A375 (cell line): ENCODE results near the gene TSGA10IP. TPM values are rescaled to one million over a fixed set of nuclear protein-coding genes. Genes with fewer than 3 reads are reported as not detected.

Experiments used
- total RNA-seq: library from RNA; depleted of rRNA; stranded (reverse); fragments of >200 nt; shearing (Covaris generic); gene quantifications from 2 replicates; pipeline ENCODE4 v1.2.3, GENCODE V29; 2014; rRNA removed

TSGA10IP gene
- total RNA-seq = not detected in 2 replicates

DNA sequence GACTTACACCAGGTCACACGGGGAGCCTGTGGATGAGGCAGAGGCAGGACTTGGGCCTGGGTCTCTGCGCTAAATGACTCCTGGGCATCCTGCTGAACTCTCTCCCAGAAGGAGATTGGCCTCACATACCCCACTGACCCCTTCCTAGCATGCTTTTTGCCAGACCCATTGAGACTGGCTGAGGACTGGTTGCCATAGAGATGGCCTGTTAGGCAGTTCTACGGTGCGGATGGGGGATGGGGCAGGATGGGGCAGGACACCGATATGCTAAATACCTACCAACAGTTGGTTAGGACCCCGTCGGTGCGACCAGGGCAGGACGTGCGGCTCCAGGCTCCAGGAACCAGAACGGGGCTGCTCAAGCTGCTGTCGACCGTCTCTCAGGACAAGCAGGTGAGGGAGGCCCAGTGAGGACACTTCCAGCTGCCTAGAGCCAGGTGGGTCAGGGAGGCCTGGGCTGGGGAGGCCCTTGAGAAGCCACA, at the start of gene TSGA10IP:
Gene TSGA10IP (plus strand): TSS at position 51 of the 482 bp plus-strand sequence. CDS start 196 bp downstream, at position 247.

DNA sequence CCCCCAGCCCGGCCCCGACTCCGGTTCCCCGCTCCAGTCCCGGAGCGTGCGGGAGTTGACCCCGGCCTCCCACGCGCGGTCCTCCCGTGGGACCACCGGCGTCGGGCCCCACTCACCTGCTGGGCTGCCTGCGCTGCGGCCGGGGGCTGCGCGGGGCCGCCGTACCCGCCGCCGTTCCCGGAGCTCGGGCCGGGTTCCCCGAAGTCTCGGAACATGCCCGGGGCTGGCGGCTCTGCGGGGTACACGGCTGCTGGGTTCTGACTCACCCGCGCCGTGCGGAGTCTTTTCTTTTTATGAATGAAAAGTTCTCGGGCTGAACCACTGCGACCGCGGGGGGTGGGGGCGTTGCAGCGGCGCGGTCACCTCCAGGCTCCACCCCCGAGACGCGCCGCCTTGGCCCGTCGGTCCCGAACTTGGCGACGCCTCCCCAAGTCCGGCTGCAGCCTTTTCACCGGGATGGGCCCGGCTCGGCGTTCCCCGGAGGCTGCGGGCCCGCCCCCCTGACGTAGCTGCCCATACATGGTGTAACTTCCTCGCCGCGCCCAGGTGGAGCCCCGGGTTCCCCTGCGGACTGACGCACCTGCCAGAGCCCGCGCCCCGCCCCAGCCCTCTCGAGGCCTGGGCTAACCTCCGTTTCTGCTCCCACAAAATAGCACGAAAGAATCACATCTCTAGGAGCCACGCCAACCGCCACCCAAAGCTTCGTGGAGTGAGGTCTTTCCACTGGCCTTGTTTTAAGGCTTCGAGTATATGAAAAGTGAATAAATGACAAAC, 45.0 kb upstream of the TSGA10IP start, which contains the start of gene FOSL1:
Gene FOSL1 (minus strand): TSS at position 264 of the 774 bp plus-strand sequence. CDS start 49 bp downstream, at position 215.

DNA sequence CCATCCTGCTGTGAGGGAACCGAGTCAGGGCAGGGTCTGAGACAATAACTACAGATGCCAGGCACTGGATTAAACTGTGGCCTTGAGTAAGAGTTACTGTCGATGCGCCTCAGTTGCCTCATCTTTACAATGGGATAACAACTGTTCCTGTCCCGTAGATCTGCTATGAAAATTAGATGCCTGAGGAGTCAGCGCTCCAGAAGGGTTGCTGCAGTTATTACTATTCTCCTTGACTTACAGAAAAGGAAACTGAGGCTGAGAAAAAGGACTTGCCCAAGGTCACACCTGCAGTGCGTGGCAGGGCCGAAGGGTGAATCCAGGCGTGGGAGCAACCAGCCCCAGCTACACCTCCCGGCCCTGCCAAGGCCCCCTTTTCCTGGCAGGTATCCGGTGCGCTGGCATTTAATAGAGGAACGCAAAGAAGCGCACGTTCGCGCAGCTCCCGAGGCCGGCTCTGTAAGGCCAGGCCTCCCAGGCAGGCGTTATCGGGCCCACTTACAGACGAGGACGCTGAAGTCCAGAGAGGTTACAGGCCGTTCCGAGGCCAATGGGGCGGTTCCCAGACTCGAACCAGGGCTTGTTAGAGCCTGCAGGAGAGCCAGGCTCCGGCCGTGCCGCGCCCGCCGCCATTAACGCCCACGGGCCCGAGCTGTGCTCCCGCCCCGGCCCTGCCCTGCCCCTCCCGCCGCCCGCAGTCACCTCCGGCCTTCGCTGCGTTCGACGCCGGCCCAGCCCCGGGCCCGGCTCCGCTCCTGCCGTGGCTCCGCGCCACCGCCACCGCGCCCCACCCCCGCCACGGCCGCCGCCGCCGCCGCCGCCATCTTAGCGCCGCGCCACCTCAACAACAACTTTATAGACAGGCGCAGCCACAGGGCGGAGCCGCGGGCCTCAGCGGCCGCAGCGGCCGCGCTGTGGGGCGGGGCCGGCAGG, 26.8 kb upstream of the TSGA10IP start, which contains the start of gene C11orf68:
Gene C11orf68 (minus strand): TSS at position 852 of the 930 bp plus-strand sequence. CDS start 31 bp downstream, at position 821.

DNA sequence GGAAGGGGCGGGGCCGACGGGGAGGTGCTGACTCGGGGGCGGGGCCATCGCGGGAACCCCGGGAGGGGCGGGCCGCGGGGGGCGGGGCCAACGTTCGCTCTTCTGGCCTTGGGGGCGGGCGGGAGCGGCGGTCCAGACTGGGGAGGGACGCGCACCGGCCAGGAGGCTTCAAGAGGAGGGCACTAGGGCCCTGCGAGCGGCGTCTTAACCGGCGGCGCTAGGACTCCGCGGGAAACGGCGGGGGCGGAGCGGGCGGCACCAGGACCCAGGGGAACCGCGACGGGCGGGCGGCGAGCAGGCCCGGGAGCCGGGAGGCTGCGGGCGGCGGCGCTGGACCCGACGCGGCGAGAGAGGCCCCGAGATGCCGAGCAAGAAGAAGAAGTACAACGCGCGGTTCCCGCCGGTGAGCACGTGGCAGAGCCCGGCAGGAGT, 26.1 kb upstream of the TSGA10IP start, which contains the start of gene DRAP1:
Gene DRAP1 (plus strand): TSS at position 286 of the 432 bp plus-strand sequence. CDS start 76 bp downstream, at position 362.

DNA sequence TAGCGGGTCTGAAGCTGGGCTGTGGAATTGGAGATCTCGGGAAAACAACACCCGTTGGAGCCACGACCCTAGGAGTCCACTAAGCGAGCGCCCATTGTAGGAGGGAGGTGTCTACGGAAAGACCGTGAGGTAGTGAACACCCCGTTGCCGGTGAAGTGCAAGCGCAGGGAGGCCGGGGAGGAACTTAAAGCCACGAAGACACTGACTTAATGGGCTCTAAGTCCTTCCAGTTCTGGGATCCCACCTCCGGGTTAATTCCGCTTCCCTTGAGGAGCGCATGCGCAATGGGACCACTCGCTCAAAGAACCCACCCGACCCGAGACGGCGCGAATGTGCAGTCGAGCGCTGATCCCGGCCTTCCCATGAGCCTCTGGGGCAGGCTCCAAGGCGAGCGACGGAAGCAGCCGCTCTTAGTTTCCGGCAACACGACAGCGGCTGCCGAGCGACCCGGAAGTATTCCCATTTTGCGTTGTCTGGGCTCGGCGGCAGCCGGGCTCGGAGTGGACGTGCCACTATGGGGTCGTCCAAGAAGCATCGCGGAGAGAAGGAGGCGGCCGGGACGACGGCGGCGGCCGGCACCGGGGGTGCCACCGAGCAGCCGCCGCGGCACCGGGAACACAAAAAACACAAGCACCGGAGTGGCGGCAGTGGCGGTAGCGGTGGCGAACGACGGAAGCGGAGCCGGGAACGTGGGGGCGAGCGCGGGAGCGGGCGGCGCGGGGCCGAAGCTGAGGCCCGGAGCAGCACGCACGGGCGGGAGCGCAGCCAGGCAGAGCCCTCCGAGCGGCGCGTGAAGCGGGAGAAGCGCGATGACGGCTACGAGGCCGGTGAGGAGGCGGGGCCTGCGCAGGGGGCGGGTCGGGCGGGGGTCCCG, 16.2 kb downstream of the TSGA10IP start, which contains the start of gene SART1:
Gene SART1 (plus strand): TSS at position 468 of the 874 bp plus-strand sequence. CDS start 47 bp downstream, at position 515.

DNA sequence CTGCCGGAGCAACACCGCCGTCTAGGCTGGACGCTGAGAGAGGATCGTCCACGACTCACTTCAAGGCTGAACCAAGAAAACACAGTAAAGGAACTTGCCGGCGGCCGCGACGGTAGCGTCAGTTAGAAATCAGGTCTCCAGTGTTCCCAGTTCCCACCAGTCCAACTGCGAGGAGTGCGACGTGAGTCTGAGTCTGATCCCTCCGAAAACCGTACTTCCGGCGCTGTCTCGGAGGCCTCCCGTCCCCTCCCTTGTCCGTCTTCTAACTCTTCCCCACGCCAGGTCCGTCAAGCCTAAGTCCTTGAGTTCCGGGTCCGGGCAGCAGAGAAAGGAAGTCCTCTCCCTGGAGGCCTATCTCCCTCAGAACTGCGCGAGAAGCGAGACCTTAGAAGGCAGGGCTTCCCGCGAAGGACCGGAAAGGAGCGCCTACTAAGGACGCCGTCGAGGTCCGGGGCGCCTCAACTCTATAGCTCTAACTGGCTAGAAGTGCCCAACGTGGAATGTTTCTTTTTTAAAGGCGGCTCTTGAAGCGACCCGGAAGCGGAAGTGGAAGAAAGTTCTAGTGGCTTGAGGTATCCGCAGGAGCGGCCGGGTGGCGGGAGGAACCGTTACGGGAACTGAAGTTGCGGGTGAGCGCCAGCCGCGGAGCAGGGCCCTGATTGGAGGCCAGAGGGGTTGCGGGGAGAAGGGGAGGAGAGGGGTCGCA, 56.8 kb downstream of the TSGA10IP start, which contains the start of the genes BANF1 and EIF1AD:
Gene BANF1 (plus strand): TSS at position 562 of the 706 bp plus-strand sequence. CDS start 748 bp downstream, outside the sequence.
Gene EIF1AD (minus strand): TSS at position 216 of the 706 bp plus-strand sequence. CDS start 1,768 bp downstream, outside the sequence.

Other genes with a start within 250 kb of the TSGA10IP start
- 84.3 and 89.4 TPM in 2 replicates for gene KAT5, start 233.2 kb upstream of the TSGA10IP start, total RNA-seq
- 115 and 149 TPM in 2 replicates for gene RNASEH2C, start 224.7 kb upstream of the TSGA10IP start, total RNA-seq
- gene AP5B1, start 164.5 kb upstream of the TSGA10IP start, total RNA-seq = 23.7 and 24.5 TPM in 2 replicates
- gene OVOL1, start 158.4 kb upstream of the TSGA10IP start, total RNA-seq = 0.11 TPM in 2 replicates
- gene SNX32, start 111.5 kb upstream of the TSGA10IP start, total RNA-seq = 0.13 TPM in 1 of 2 replicates, not detected in the other
- gene CFL1, start 87.3 kb upstream of the TSGA10IP start, total RNA-seq = 2,320 and 2,361 TPM in 2 replicates
- gene MUS81, start 85.0 kb upstream of the TSGA10IP start, total RNA-seq = 94.2 and 103 TPM in 2 replicates
- gene EFEMP2, start 72.7 kb upstream of the TSGA10IP start, total RNA-seq = 11.4 and 16.7 TPM in 2 replicates
- gene CTSW, start 65.6 kb upstream of the TSGA10IP start, total RNA-seq = 0.24 and 0.41 TPM in 2 replicates
- 307 and 389 TPM in 2 replicates for gene FIBP, start 57.0 kb upstream of the TSGA10IP start, total RNA-seq
- 158 and 196 TPM in 2 replicates for gene CCDC85B, start 54.8 kb upstream of the TSGA10IP start, total RNA-seq
- 548 and 703 TPM in 2 replicates for gene FOSL1, start 45.1 kb upstream of the TSGA10IP start, total RNA-seq
- gene C11orf68, start 26.4 kb upstream of the TSGA10IP start, total RNA-seq = 17.5 and 22.0 TPM in 2 replicates
- 837 and 878 TPM in 2 replicates for gene DRAP1, start 26.1 kb upstream of the TSGA10IP start, total RNA-seq
- 230 and 245 TPM in 2 replicates for gene SART1, start 16.3 kb downstream of the TSGA10IP start, total RNA-seq
- gene EIF1AD, start 56.7 kb downstream of the TSGA10IP start, total RNA-seq = 50.8 and 60.5 TPM in 2 replicates
- 73.9 and 84.0 TPM in 2 replicates for gene BANF1, start 57.0 kb downstream of the TSGA10IP start, total RNA-seq
- gene CST6, start 66.5 kb downstream of the TSGA10IP start, total RNA-seq = 0.19 and 0.91 TPM in 2 replicates
- gene CATSPER1, start 81.0 kb downstream of the TSGA10IP start, total RNA-seq = 9.7 and 11.3 TPM in 2 replicates
- gene GAL3ST3, start 103.7 kb downstream of the TSGA10IP start, total RNA-seq = 0.30 and 0.34 TPM in 2 replicates
- 306 and 311 TPM in 2 replicates for gene SF3B2, start 106.9 kb downstream of the TSGA10IP start, total RNA-seq
- 14.2 and 15.2 TPM in 2 replicates for gene PACS1, start 124.8 kb downstream of the TSGA10IP start, total RNA-seq